H9 (cell line): ENCODE data around the gene METRN. TPM values are rescaled to one million over a fixed set of nuclear protein-coding genes. Genes with fewer than 3 reads are reported as not detected.

Experiments used
- DNase-seq: peaks from one replicate; pipeline ENCODE4 v3.0.0-alpha.2; 2017
- H2AFZ ChIP-seq: one replicate; pipeline ENCODE4 v1.6.1; 2013; ENCODE audit warnings: mild to moderate bottlenecking, low read length, control low read depth, moderate library complexity
- H2AK5ac ChIP-seq: 2 replicates; pipeline ENCODE4 v1.6.1; 2013; ENCODE audit warnings: low read length, control low read depth, mixed read lengths; ENCODE audit not compliant: insufficient read length
- H2BK120ac ChIP-seq: one replicate; pipeline ENCODE4 v1.6.1; 2013; ENCODE audit warnings: low read depth, mild to moderate bottlenecking, low read length, control low read depth, inconsistent platforms; ENCODE audit not compliant: poor library complexity, severe bottlenecking
- H2BK12ac ChIP-seq: 2 replicates; pipeline ENCODE4 v1.6.1; 2013; ENCODE audit warnings: low read length, control low read depth, mixed read lengths, low read depth; ENCODE audit not compliant: insufficient read length
- H2BK15ac ChIP-seq: 2 replicates; pipeline ENCODE4 v1.6.1; 2013; ENCODE audit warnings: low read depth, low read length, control low read depth
- H2BK20ac ChIP-seq: one replicate; pipeline ENCODE4 v1.6.1; 2013; ENCODE audit warnings: low read depth, mild to moderate bottlenecking, low read length, control low read depth, inconsistent platforms; ENCODE audit not compliant: poor library complexity, severe bottlenecking
- H2BK5ac ChIP-seq: 2 replicates; pipeline ENCODE4 v1.6.1; 2013; ENCODE audit warnings: low read length, control low read depth, mixed read lengths; ENCODE audit not compliant: insufficient read length
- H3K14ac ChIP-seq: 2 replicates; pipeline ENCODE4 v1.6.1; 2013; ENCODE audit warnings: low read length, control low read depth; ENCODE audit not compliant: insufficient read depth
- H3K18ac ChIP-seq: 2 replicates; pipeline ENCODE4 v1.6.1; 2013; ENCODE audit warnings: low read depth, mild to moderate bottlenecking, mixed read lengths, low read length, control low read depth; ENCODE audit not compliant: insufficient read length
- H3K23ac ChIP-seq: 2 replicates; pipeline ENCODE4 v1.6.1; 2013; ENCODE audit warnings: low read length, control low read depth, mixed read lengths, low read depth; ENCODE audit not compliant: insufficient read length
- H3K23me2 ChIP-seq: 2 replicates; pipeline ENCODE4 v1.6.1; 2013; ENCODE audit warnings: low read depth, mild to moderate bottlenecking, mixed read lengths, low read length, control low read depth; ENCODE audit not compliant: insufficient read length, poor library complexity, severe bottlenecking
- H3K27ac ChIP-seq: 2 replicates; pipeline ENCODE4 v1.5.1; 2013; ENCODE audit warnings: low read length, control low read depth, mixed read lengths, low read depth; ENCODE audit not compliant: insufficient read length
- H3K27me3 ChIP-seq: 2 replicates; pipeline ENCODE4 v1.6.1; 2013; ENCODE audit warnings: low read length, control low read depth, inconsistent platforms; ENCODE audit not compliant: insufficient read depth
- H3K4ac ChIP-seq: 2 replicates; pipeline ENCODE4 v1.6.1; 2013; ENCODE audit warnings: low read depth, mild to moderate bottlenecking, control low read depth, inconsistent platforms, low read length, moderate library complexity
- H3K4me1 ChIP-seq: 2 replicates; pipeline ENCODE4 v1.6.1; 2013; ENCODE audit warnings: low read length, control low read depth, inconsistent platforms; ENCODE audit not compliant: insufficient read depth
- H3K4me2 ChIP-seq: 2 replicates; pipeline ENCODE4 v1.6.1; 2013; ENCODE audit warnings: low read length, control low read depth, mixed read lengths; ENCODE audit not compliant: insufficient read length, insufficient read depth
- H3K56ac ChIP-seq: 2 replicates; pipeline ENCODE4 v1.6.1; 2013; ENCODE audit warnings: low read depth, mild to moderate bottlenecking, mixed read lengths, low read length, control low read depth; ENCODE audit not compliant: insufficient read length
- H3K79me1 ChIP-seq: 2 replicates; pipeline ENCODE4 v1.6.1; 2013; ENCODE audit warnings: low read depth, mild to moderate bottlenecking, moderate library complexity, low read length, control low read depth, inconsistent platforms; ENCODE audit not compliant: insufficient read depth, poor library complexity, severe bottlenecking
- H3K79me2 ChIP-seq: 2 replicates; pipeline ENCODE4 v1.6.1; 2013; ENCODE audit warnings: low read length, control low read depth, inconsistent platforms; ENCODE audit not compliant: insufficient read depth
- H3K9ac ChIP-seq: 2 replicates; pipeline ENCODE4 v1.6.1; 2013; ENCODE audit warnings: low read length, control low read depth, mixed read lengths; ENCODE audit not compliant: insufficient read length; ENCODE audit errors: extremely low read depth
- H3K9me3 ChIP-seq: one replicate; pipeline ENCODE4 v1.6.1; 2013; ENCODE audit warnings: low read depth, low read length, inconsistent platforms; ENCODE audit not compliant: control insufficient read depth
- H3T11ph ChIP-seq: one replicate; pipeline ENCODE4 v1.6.1; 2013; ENCODE audit warnings: mild to moderate bottlenecking, low read length, control low read depth, inconsistent platforms
- H4K20me1 ChIP-seq: one replicate; pipeline ENCODE4 v1.6.1; 2013; ENCODE audit not compliant: control insufficient read depth, insufficient read length, insufficient read depth
- H4K5ac ChIP-seq: 2 replicates; pipeline ENCODE4 v1.6.1; 2013; ENCODE audit warnings: low read depth, mild to moderate bottlenecking, mixed read lengths, low read length, control low read depth; ENCODE audit not compliant: insufficient read length
- H4K8ac ChIP-seq: replicated peaks from 2 replicates; pipeline ENCODE4 v1.6.1; 2013; ENCODE audit warnings: low read length, control low read depth, mixed read lengths, low read depth; ENCODE audit not compliant: insufficient read length
- H4K91ac ChIP-seq: 2 replicates; pipeline ENCODE4 v1.6.1; 2013; ENCODE audit warnings: low read depth, mild to moderate bottlenecking, moderate library complexity, mixed read lengths, low read length, control low read depth; ENCODE audit not compliant: insufficient read length
- H3K27ac Mint-ChIP-seq, 3 experiments: 2 replicates in 2 of 3; 3 replicates in 1 of 3; pipeline ENCODE4 v1.8.0; 2020 to 2021; ENCODE audit warnings: mixed read lengths in 3 of 3, mild to moderate bottlenecking in 1 of 3, moderate library complexity in 1 of 3
- H3K27me3 Mint-ChIP-seq: 2 replicates; pipeline ENCODE4 v1.8.0; 2021; ENCODE audit warnings: low read depth, mild to moderate bottlenecking, moderate library complexity, mixed read lengths
- H3K36me3 Mint-ChIP-seq, 3 experiments: 2 replicates in 2 of 3; 3 replicates in 1 of 3; pipeline ENCODE4 v1.8.0; 2020 to 2021; ENCODE audit warnings: low read depth in 3 of 3, mixed read lengths in 3 of 3; ENCODE audit not compliant: insufficient read depth in 1 of 3
- H3K4me1 Mint-ChIP-seq, 2 experiments: 2 replicates each; pipeline ENCODE4 v1.8.0; 2020; ENCODE audit warnings: mixed read lengths in 2 of 2
- H3K4me3 Mint-ChIP-seq, 2 experiments: 2 replicates in 1 of 2; 3 replicates in 1 of 2; pipeline ENCODE4 v1.8.0; 2020 to 2021; ENCODE audit warnings: mild to moderate bottlenecking in 2 of 2, mixed read lengths in 2 of 2, moderate library complexity in 1 of 2
- H3K9me3 Mint-ChIP-seq, 2 experiments: 2 replicates in 1 of 2; 3 replicates in 1 of 2; pipeline ENCODE4 v1.8.0; 2020; ENCODE audit warnings: mild to moderate bottlenecking in 2 of 2, mixed read lengths in 2 of 2, moderate library complexity in 1 of 2
- WGBS: extraction: QIAGEN DNeasy Blood & Tissue Kit; methylation state at CpG from one replicate; pipeline ENCODE4 v1.1.7; 2013; ENCODE audit warnings: missing lambda C conversion rate, low lambda C conversion rate, mixed read lengths; ENCODE audit not compliant: insufficient read length; ENCODE audit errors: extremely low coverage; 5-methylcytosine and 5-hydroxymethylcytosine counted together
- total RNA-seq: library from RNA; stranded (reverse); gene quantifications from 2 replicates; pipeline ENCODE4 v1.2.1, GENCODE V29; 2021
- TF ChIP-seq, protein P1 (sequence below): fragments of 200-600 bp; sonication (generic); conservative IDR thresholded peaks from 3 replicates; pipeline ENCODE4 v1.8.0; 2021; ENCODE audit warnings: antibody characterized with exemption, mild to moderate bottlenecking

The METRN gene
- total RNA-seq, 1 experiment from 2014 or later: 26.2 TPM

DNA sequence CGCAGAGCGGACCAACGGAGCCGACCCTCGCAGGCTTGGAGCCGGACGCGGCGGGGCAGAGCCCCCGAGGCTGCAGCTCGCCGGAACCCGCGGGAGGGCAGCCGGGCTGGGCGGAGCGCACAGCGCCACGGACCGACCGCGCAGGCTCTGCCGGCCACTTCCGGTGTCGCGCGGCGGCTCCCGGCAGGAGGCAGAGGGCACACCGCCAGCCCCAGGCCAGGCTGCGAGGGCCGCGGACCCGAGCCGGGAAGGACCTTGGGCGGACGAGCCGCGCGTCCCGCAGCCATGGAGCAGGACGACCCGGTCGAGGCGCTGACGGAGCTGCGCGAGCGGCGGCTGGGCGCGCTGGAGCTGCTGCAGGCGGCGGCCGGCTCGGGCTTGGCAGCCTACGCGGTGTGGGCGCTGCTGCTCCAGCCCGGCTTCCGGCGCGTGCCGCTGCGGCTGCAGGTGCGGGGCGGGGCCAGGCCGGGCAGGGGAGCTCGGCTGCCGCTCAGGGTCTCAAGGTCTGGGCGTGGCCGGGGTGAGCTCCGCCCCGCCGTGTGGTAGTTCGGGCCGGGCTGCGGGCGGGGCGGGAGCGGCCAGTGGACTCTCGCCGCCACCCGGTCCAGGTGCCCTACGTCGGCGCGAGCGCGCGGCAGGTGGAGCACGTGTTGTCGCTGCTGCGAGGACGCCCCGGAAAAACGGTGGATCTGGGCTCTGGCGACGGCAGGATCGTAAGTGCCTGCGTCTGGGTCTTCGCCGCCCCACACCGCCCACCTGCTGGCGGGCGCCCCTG, 6.3 kb downstream of the METRN start, which contains the start of gene ANTKMT:
ANTKMT (plus strand) TSS at position 157 of the 775 bp plus-strand sequence; CDS start at position 286, 129 bp downstream.
- H3K27ac ChIP-seq: no peak within 1 kb of the TSS
- no peak within 1 kb of the TSS for H2BK120ac ChIP-seq
- H2AFZ ChIP-seq: no peak within 1 kb of the TSS
- no peaks in the 10 kb centered on the region for H3K9me3 Mint-ChIP-seq
- no peak within 1 kb of the TSS for H3K23ac ChIP-seq
- H4K8ac ChIP-seq: no peak within 1 kb of the TSS
- peak within 1 kb of the TSS; percentile 72 to 88 for H3K4me3 Mint-ChIP-seq
- H4K5ac ChIP-seq: no peak within 1 kb of the TSS
- peak within 1 kb of the TSS; percentile 59 for H3K4me2 ChIP-seq
- H2BK15ac ChIP-seq: no peak within 1 kb of the TSS
- H3K36me3 Mint-ChIP-seq: peaks cover 0 to 5% (median 3%) of the 10 kb centered on the region in 3 experiments; a peak in 1 of 7 replicates
- H3K79me2 ChIP-seq: no peaks in the 10 kb centered on the region
- H2BK12ac ChIP-seq: no peak within 1 kb of the TSS
- WGBS: no CpG with 5 or more reads among the region's 106 CpGs
- H4K91ac ChIP-seq: no peak within 1 kb of the TSS
- peak within 1 kb of the TSS in 1 of 3 experiments; percentile 79; a peak in 2 of 7 replicates for H3K27ac Mint-ChIP-seq
- peaks cover 2% of the 10 kb centered on the region for H3K23me2 ChIP-seq
- TF ChIP-seq, protein P1, sequence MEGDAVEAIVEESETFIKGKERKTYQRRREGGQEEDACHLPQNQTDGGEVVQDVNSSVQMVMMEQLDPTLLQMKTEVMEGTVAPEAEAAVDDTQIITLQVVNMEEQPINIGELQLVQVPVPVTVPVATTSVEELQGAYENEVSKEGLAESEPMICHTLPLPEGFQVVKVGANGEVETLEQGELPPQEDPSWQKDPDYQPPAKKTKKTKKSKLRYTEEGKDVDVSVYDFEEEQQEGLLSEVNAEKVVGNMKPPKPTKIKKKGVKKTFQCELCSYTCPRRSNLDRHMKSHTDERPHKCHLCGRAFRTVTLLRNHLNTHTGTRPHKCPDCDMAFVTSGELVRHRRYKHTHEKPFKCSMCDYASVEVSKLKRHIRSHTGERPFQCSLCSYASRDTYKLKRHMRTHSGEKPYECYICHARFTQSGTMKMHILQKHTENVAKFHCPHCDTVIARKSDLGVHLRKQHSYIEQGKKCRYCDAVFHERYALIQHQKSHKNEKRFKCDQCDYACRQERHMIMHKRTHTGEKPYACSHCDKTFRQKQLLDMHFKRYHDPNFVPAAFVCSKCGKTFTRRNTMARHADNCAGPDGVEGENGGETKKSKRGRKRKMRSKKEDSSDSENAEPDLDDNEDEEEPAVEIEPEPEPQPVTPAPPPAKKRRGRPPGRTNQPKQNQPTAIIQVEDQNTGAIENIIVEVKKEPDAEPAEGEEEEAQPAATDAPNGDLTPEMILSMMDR: no peak; the same call in 2 of the 3 replicates
- peaks cover 33% of the 10 kb centered on the region for H3K27me3 Mint-ChIP-seq
- peaks cover 11 to 23% of the 10 kb centered on the region in 2 experiments for H3K4me1 Mint-ChIP-seq
- peak within 1 kb of the TSS; percentile 80 for H3K18ac ChIP-seq
- no peak within 1 kb of the TSS for H3T11ph ChIP-seq
- peak within 1 kb of the TSS; percentile 95; the same call in 1 of the 2 replicates for H3K14ac ChIP-seq
- H2AK5ac ChIP-seq: no peak within 1 kb of the TSS
- H2BK5ac ChIP-seq: no peak within 1 kb of the TSS
- no peaks in the 10 kb centered on the region for H4K20me1 ChIP-seq
- H3K79me1 ChIP-seq: no peaks in the 10 kb centered on the region
- DNase-seq: peak; percentile 94
- no peaks in the 10 kb centered on the region for H3K27me3 ChIP-seq
- peak within 1 kb of the TSS; percentile 57 for H3K9ac ChIP-seq
- H2BK20ac ChIP-seq: no peak within 1 kb of the TSS
- H3K4ac ChIP-seq: no peak within 1 kb of the TSS
- H3K4me1 ChIP-seq: no peaks in the 10 kb centered on the region
- H3K56ac ChIP-seq: no peak within 1 kb of the TSS
- H3K9me3 ChIP-seq: no peaks in the 10 kb centered on the region
